Suprapubic skin (tissue), 3 donors: ENCODE data around the gene CDNF.

ENCODE experiments used
- CTCF ChIP-seq, 2 donors: fragments of 200-600 bp in 1 of 2; fragments of 450-650 bp in 1 of 2; sonication (generic) in 1 of 2; IDR thresholded peaks; one replicate each; pipeline ENCODE4 v1.5.1; 2016 to 2019; ENCODE audit warnings: antibody characterized with exemption in 2 of 2, mild to moderate bottlenecking in 1 of 2, moderate library complexity in 1 of 2
- POLR2A ChIP-seq, 2 donors: fragments of 450-650 bp; IDR thresholded peaks; one replicate each; pipeline ENCODE4 v1.6.1; 2017; ENCODE audit warnings: antibody characterized with exemption in 2 of 2, mild to moderate bottlenecking in 2 of 2, moderate library complexity in 2 of 2

- TF ChIP-seq CTCF (IDR thresholded peaks at IDR 0.05) = no peak
- no peak for TF ChIP-seq POLR2A (IDR thresholded peaks at IDR 0.05)
Measured at GRCh38 chr10:14781763-14782162, 56.1 kb downstream of the CDNF start.
